HG02840 (cell line): Measurements from ENCODE around the gene GRM2.

ENCODE experiments used
- ATAC-seq: cut with Tn5 transposase; IDR thresholded peaks from one replicate; pipeline ENCODE4 v1.9.1; 2021; ENCODE audit warnings: mild to moderate bottlenecking, moderate library complexity, moderate number of reproducible peaks; ENCODE audit not compliant: unreplicated experiment, low FRiP score

GRM2 gene

GRCh38 chr3:51679777-51680176 lies 27.1 kb upstream of the GRM2 start:
- no peak for ATAC-seq

DNA sequence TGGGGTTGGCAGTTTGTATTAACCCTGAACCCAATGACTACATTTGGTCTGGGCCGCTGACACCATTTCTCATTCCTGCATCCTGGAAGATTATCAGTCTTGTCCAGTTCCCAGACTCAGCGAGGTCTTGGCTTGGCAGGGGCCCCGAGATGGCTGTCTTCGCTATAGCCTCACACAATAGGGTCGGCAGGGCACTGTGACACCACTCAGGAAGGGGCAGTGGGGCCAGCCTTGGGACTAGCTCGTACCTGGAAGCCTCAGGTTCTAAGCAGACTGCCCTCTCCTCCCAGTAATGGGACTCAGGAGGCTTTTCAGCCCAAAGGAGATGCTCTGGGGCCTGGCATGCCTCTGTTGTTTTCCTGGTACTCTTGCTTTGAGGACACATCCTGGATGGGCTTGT lies 26.7 kb upstream of the GRM2 start:
- no peak for ATAC-seq

GRCh38 chr3:51680663-51681230 lies 26.1 kb upstream of the GRM2 start:
- no peak for ATAC-seq

GRCh38 chr3:51681453-51681852 lies 25.4 kb upstream of the GRM2 start:
- no peak for ATAC-seq

- ATAC-seq, result peak; percentile 78
Observed at GRCh38 chr3:51682079-51682478, 24.8 kb upstream of the GRM2 start.

- ATAC-seq, result no peak
Observed at GRCh38 chr3:51682526-51682925, 24.3 kb upstream of the GRM2 start.

DNA sequence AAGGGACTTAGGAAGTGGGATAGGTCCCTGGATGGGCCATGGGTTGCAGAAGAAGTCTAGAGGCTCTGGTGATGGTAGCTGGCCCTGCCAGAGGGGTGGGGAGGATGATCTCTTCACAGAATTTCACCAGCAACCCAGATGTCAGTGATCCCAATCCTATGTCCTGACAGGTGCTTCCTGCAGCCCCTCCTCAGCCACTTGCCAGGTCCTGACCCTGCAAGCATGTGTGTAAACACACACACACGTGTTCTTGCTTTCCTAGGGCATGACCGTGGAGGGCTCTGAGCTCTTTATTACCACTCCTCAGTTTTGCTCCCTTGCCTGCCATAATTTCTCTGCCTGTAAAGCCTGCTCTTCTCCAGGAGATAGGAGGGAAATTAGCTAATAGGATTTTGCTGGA lies 23.3 kb upstream of the GRM2 start:
- ATAC-seq, result no peak

GRCh38 chr3:51684971-51685751 lies 21.7 kb upstream of the GRM2 start:
- ATAC-seq, result no peak

DNA sequence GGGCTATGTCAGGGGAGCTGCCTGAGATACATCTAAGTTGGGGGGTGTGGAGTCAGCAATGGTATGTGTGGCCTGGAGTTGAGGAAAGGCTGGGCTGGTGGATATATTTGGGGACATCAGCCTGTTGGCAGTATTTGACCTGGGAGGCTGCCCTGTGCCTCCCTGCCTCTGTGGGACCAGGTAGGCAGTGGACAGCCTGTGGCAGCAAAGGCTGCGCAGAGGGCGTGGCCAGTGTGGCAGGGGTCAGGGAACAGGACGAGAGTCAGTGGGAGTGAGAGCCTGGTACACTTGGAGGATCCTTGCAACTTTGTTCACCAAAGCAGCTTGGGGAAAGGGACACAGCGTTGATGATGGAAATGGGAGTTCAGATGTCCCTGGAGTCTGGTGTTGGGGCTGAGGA lies 20.8 kb upstream of the GRM2 start:
- no peak for ATAC-seq

- no peak for ATAC-seq
Observed at GRCh38 chr3:51686512-51687215, 20.2 kb upstream of the GRM2 start.

GRCh38 chr3:51687431-51688205 lies 19.2 kb upstream of the GRM2 start:
- ATAC-seq, result no peak

DNA sequence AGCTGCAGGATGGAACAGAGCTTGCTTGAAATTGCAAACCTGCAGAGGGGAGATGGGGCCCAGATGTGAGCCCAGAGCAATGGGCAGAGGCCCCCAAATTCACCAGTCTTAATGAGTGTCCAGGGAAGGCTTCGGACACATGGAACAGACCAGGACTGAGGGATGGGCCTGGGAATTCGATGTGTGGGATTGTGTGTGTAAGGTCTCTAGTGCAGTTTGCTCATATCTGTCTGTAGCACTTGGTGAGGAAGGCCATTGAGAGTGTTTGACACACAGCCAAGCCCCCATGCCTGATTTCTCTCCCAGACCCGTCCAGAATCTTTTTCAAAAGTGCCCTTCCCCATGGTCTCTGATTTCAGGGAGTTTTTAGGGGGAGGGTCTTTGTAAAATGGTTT lies 18.7 kb upstream of the GRM2 start:
- no peak for ATAC-seq

GRCh38 chr3:51691021-51691420 lies 15.8 kb upstream of the GRM2 start:
- ATAC-seq, result no peak

GRCh38 chr3:51691949-51692348 lies 14.9 kb upstream of the GRM2 start:
- ATAC-seq, result no peak

- ATAC-seq, result no peak
Observed at GRCh38 chr3:51692980-51693395, 13.9 kb upstream of the GRM2 start.

- no peak for ATAC-seq
Observed at GRCh38 chr3:51696954-51697353, 9.9 kb upstream of the GRM2 start.

GRCh38 chr3:51698209-51698608 lies 8.7 kb upstream of the GRM2 start:
- ATAC-seq, result no peak

DNA sequence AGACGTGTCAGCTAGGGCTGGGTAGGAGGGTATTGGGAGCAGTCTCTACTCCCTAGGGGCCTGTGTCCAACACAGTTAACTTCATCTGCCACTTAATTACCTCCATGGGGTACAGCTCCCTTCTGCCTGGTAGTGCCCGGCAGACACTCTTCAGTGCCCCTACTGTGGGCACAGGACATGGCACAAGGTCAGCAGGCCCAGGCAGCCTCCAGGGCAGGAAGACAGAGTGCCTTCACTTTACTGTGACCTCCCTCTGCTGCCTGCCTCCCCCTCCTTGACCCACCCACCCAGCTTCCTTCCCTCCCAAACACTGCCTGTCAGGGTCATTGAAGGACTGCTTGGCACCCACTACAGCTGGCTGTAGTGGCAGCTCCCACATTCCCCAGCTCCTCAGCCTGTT lies 6.5 kb upstream of the GRM2 start:
- ATAC-seq, result no peak

GRCh38 chr3:51702156-51702555 lies 4.7 kb upstream of the GRM2 start:
- ATAC-seq, result no peak

DNA sequence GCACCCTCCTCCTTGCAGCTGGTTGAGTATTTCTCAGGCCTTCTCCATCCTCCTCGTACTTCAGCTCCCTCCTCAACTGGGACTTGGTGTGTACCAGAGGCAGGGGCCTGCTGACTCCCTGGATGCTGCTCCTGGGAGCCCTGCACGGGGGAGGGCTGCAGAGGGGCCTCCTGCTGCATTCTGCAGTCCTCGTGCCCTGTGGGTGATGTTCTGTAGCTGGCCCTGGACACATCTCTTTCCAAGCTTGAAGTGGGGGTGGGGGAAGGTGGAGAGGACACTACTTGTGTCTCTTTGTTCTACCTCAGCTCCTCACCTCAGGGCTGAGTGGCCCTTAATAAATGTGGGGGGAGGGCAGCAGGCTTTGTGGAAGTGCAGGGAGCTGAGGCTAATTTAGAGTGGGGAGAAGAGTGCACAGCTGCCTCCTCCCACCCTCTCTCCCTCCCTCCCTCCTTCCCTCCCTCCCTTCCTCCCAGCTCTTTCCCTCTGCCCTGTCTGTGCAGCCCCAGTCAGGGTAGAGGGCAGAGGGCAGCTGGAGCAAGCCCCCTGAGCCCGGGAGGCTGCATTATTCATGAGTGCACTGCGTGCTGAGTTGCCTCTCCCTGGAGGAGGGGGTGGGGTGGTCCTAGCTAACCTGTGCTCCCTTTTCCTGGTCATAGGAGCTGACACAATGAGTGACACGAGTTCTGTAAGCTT lies 3.7 kb upstream of the GRM2 start:
- ATAC-seq, result no peak
